Gastroesophageal sphincter (tissue), 3 donors: Measurements from ENCODE around the gene LYPD3.

Source experiments
- CTCF ChIP-seq, 4 experiments: fragments of 200-600 bp in 2 of 4; fragments of 450-650 bp in 2 of 4; sonication (generic) in 1 of 4; IDR thresholded peaks; one replicate each; pipeline ENCODE4 v1.5.1; 2017 to 2019; ENCODE audit warnings: antibody characterized with exemption in 4 of 4, mild to moderate bottlenecking in 2 of 4, moderate library complexity in 2 of 4
- EP300 ChIP-seq: sonication (generic); formaldehyde crosslinking; IDR thresholded peaks from one replicate; pipeline ENCODE4 v1.6.1; 2017; ENCODE audit warnings: antibody characterized with exemption, mild to moderate bottlenecking
- POLR2AphosphoS5 ChIP-seq: sonication (generic); formaldehyde crosslinking; IDR thresholded peaks from one replicate; pipeline ENCODE4 v1.6.1; 2017; ENCODE audit warnings: antibody characterized with exemption

GRCh38 chr19:43482193-43482592 is 16.8 kb upstream of the LYPD3 start:
- TF ChIP-seq CTCF (IDR thresholded peaks at IDR 0.05) (no peak), POLR2AphosphoS5 (no peak), EP300 (no peak)
